ENCODE data around the gene ERG.

The ERG gene

DNA sequence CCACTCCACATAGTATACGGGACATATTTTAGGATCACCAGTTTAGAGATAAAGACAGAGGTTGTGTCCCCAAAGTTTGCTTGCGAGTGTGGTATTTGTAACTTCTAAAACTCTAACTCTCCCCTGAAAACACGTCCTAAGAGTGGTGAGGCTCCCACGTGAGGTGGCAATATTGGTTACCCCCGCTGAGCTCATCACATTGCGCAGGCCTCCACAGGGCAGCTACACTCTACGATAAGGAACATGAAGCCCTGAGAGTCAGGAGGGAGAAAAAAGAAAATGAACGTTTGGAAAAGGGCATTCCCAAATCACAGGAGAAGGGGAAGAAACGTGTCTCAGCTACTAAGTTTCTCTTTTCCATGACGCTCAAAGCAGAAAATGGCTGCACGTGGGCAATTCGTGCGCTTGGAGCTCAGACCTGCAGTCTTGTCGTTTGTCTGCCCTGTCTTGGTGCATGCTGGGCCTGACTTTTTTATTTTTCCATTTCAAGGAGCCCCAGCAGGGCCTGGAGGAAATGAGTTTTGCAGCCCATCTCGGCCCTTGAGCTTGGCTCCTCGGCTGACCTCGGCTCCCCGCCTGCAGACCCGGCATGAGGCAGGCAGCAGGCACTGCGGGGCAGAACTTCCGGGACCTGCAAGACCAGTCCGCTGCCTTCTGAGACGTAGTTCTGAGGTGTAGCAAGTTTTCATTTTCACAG lies 25.7 kb downstream of the ERG start:
- DNase-seq (ENCODE audit: low spot score): no peak

DNA sequence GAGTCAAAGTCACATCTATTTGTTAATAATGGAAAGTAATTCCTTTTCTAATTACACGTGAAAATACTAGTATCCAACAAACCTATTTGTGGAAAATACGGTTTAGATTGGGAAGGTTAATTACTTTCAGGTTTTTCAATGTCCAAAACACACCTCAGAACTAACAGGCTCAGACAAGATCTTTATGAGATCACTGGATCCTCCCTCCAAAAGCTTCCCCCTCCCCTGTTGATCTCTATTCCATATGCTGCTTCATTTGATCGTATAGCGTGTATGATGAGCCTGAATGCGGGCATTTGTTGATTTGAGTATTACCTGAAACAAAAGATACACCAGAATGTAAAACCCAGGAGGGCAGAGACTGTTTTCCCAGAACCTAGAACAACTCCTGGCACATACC lies 26.5 kb downstream of the ERG start:
- no peak for DNase-seq (ENCODE audit: low spot score)

DNA sequence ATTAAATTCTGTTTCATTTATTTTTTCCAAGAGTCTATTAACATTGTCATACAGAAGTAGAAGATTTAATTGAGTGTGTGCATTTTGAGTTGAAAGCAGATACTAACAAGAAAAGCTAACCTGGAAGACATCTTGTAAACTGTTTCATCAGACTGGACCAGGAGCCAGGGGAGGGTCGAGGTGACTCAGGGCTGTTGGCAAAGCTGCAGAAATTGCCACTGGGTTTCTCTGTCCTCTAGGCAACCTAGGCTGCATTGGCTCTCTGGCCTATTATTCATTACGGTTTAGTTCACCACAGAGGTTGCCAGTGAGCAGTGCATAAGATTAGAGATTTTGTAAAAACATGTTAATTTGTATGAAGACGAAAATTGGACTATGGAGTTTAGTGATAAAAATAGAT lies 27.5 kb downstream of the ERG start:
- DNase-seq (ENCODE audit: low spot score): no peak

DNA sequence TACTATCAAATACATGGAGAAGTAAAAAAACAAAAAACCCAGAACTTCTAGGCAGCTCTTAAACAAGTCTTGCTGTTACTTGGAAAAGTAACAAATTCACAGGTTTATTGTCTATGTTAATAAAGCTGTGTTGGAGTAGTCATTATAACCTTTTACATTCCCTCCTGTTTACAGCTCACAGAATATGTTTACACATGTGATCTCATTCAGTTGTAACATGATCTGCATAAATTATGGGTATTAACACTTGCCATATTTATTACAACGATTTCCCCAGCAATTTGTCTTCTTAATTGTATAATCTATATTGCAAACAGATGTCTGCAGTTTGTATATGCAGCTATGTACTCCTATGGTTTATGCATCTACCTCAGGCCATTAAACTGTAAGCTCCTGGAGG lies 28.6 kb downstream of the ERG start:
- DNase-seq (ENCODE audit: low spot score): no peak

DNA sequence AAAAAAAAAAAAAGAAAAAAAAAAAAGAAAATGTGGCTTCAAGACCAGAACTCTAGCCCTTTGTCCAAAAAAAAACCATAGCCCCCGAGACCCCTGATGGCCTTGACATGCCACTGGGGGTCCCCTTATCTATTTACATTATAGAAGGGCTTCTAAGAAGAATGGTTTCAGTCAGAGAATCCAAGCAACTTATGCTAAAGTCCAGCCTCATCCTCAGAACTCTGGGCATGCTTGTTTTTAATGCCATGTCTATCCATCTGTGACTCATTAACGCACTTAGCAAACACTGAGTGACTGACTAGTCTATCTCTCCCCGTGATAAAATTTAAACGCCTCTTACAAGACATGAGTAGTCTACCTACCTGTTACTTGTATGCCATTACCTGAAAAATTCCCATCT lies 29.3 kb downstream of the ERG start:
- DNase-seq (ENCODE audit: low spot score): no peak

DNA sequence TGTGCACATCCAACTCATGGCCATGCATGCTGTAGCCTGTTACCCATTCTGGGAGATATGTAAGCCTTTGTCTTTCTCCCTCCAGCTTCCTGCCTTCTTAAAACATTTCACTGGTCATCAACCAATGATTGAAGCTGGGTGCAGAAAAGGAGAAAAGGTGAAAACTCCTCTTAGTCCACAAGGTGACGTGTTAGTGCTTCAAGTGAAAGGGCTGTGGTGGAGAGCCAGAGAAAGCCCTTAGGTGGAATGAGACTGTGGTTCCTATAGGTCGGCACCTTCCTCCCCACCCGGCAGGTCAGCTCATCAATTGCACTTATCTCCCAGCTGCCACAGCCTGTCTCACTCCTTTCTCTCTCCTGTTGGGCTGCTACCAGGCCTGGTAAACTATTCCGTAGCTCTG lies 30.4 kb downstream of the ERG start:
- no peak for DNase-seq (ENCODE audit: low spot score)

DNA sequence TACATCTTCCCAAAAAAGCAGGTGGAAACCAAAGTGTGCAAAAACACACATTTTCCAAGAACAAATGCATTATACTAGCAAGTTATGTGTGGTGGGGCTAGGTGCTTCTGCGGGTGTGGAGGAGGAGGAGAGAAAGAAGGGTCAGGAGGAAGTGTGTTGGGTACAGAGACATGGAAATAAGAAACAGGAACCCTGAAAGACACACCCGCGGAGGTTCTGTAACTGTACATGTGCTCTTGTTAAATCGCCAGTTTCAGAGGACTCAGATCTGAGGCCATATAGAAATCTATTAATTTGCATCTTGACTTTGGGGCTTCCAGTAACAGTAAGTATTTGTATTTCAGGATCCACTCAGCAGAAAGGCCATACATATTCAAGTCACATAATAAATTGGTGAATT lies 30.9 kb downstream of the ERG start:
- DNase-seq (ENCODE audit: low spot score): no peak

DNA sequence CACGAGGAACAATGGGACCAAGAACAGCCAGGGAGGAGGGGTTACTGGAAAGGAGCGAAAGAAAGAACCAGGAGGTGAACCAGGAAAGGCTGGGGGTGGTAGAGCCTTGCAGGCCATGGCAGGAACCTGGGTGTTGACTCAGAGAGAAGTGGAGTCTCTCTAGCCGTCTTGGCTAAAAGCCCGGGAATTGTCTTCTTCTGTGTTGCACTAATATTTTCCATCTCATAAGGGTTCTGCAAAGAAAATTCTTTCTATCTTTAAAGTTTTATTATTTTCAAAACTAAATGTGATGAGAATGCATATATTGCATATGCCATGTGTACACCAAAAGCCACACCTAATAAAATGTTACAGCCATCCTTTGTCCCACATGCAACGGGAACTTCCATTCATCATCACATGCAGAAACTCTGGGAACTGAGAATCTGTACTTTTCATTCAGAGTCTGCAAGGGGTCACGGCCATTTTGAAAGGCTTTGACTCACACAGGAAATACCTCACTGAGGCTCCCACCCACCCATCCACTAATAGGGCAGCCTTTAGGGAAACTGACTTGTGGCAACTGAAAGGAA lies 38.0 kb downstream of the ERG start:
- no peak for DNase-seq (ENCODE audit: low spot score)

DNA sequence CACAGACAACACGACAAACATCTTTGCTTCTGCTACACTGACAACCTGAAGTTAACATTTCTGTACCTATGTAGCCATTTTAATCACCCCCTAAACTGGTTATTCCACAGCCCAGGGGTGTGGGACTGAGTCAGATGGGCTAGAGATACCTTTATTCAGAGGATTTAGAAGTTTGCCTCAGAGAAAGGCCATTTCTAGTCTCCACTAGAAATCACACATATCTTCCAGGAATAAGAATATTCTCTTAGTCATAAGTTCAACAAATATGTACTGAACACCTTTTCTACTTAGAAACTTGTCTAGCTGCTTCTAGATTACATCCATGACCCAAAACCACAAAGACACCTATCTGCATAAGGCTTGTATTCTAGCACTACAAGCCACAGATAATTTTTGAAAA lies 38.8 kb downstream of the ERG start:
- no peak for DNase-seq (ENCODE audit: low spot score)

DNA sequence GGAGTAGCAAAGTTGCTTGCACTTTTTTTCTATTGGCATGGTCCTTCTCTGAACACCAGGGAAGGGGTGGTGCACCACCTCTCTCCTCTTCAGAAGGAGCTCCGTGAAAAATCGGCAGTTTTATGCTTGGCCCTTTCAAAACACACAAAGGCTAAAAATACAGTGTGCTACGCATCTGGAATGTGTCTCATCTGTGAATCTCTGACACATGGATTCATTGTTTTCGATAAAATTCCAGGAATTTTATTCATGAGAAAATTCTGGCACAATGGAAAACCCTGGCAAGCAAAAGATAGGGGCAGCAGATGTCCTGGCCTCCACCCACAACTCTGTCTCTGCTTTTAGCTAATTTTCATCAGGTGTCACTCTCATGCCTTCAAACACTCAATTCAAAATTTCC lies 42.9 kb downstream of the ERG start:
- DNase-seq (ENCODE audit: low spot score): no peak

DNA sequence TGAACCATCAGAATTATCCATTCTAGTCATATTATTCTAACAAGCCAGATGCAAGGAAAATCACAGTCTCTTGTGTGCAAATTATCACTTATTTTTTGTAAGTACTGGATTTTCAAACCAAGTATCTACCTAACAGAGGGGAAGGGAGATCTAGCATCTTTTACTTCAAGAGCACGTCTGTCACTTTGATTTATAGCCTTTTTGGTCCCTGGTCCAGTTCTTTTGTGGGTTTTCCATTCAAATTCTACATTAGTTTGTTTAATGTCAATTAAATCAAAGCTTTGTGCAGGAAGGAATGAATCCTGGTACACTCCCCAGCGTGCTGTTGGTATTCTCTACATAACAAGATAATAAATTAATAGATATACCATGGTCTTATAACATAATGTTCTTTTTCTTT lies 43.6 kb downstream of the ERG start:
- no peak for DNase-seq (ENCODE audit: low spot score)

DNA sequence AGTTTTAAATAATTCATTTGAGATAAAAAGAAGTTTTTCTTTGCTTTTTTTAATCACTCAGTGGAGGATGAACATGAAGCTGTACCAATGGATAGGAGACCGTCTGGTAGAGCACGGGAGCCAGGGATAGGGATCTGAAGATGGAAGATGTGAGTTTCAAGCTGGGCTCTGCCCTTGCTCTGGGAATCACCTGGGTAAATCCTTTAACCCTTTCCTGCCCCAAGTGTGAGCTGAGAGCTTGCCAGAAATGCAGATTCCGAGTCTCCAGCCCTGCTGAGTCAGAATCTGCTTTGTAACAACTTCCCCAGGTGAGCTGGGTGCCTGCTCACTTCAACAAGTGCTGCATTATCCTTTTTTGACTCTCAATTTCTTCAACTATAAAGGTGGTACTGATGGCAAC lies 44.1 kb downstream of the ERG start:
- no peak for DNase-seq (ENCODE audit: low spot score)

DNA sequence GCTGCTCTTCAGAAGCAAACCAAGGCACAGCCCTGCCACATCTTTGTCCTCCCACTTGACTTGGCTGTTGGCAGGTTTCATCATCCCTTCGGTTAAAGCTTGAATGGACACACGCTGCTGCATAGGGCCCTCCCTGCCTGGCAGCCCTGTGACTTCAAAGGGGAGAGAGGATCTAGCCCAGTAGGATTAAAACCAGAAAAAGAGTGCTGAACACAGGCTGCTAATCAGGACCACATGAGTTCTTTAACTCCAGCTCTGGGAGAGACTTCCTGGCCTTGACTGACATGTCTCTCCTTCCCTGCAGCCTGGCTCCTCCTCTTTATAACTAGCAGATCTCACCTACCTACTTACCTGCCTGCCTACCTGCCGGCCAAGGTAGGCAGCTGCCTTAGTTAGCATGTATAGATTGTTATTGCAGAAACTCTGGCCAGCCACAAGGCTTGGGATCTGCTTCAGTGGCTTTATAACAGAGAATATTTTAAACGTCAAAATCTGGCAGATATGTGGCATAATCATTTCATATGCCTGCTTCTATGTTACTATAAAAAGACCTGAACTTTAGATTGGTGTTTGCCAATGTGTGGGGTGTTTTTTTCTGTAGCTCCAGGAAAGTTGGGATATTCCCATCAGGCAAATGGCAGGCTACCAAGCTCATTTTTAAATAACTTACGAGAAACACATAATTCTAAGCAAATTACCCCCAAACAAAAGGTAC lies 49.4 kb downstream of the ERG start:
- no peak for DNase-seq (ENCODE audit: low spot score)

DNA sequence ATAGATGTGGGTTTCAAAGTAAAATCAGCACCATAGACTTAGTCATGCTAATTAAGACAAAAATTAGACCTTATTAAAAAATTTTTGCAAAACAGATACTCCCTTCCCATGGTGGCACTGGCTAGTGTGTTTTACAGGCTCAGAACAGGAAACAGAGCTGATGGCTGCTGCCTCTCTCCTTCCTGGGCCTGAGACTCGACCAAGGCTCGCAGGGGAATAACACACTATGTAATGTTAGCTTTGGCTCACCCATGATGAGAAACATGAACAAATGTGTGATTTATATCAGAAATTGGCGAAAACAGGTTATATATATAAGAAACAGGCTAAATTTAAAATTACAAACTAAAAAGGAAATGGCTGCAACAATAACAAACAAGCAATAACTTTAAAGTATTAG lies 50.7 kb downstream of the ERG start:
- no peak for DNase-seq (ENCODE audit: low spot score)

DNA sequence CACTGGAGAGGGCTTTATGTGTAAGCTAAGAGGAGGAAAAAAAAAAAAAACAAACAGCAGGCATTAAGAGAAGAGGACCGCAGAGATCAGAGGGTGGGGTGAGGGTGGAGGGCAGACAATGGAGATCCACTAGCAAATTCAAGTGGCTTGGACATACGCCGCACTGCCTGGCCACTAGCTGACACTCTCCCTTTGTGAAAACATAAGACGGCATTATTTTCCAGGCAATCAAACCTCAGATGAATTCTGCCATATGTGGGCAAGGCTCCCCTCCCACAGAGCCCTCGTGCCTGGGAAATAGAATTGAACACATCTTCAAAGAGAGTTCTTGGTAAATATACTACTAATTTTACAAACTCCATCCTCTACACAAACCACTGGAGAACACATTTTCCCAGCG lies 53.6 kb downstream of the ERG start:
- DNase-seq (ENCODE audit: low spot score): no peak

DNA sequence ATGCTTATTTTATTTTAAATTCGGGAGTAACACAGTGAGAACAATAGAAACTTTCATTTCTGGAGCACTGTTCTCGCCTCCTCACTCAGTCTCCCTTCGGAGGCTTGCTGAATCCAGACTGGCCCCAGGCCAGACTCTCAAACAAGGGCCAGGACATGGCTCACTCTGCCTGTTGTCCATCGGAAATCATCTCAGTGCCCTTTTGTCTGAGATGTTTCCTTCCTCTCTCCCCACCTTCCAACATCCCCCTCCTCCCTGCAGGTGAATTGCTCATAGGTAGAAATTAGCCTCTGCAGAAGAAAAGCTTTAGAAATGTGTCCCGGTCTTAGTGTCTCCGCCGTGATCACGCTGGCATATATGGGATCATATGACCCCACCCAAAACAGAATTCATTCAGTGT lies 55.2 kb downstream of the ERG start:
- DNase-seq (ENCODE audit: low spot score): no peak

DNA sequence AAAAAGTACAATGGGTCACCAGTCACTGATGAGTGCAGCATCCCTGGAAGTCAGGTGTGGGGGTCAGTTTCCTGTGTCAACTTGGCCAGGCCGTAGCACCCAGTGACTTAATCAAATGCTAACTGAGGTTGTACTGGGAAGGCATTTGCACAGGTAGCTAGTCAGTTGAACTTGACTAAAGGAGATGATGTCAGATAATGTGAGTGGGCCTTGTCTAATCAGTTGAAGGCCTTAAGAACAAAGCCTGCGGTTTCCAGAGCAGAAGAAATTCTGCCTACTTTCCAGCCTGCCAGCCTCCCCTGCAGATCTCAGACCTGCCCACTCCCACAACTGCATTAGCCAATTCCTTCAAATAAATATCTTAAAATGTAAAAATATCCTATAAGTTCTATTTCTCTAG lies 57.1 kb downstream of the ERG start:
- no peak for DNase-seq (ENCODE audit: low spot score)

DNA sequence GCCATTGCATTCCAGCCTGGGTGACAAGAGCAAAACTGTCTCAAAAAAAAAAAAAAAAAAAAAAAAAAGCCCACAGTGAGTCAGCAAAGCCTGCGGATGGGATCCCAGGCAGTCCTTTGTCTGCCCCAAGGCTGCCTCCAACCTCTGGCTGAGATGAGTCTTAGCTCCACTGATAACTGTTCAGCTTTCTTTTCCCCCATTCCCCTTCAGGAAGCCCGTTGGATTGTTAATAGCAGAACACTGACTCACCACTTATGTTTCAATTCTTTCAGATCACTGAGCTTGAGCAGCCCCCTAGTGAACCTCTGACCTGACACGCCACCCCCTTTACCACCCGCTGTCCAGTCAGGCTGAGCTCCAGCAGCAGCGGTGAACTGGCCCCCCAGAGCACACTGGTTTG lies 57.5 kb downstream of the ERG start:
- DNase-seq (ENCODE audit: low spot score): no peak

DNA sequence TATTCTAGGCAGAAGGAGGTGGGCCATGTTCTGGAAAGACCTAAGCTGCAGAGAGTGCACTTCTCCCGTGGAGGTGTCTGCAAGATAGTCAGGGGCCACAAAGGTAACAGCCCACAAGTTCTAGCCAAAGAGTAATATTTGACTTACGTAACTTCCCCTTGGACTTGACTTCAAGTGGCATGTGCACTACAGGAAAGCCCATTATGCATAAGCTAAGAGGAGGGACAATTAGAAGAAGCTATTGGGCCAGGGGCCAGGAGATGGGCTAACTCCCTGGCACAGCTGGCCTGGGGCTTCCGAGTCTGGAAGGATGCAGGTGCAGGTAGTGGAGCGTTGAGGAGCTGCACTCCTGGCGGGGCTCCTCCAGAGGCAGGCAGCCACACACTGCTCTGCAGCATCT lies 58.3 kb downstream of the ERG start:
- no peak for DNase-seq (ENCODE audit: low spot score)

DNA sequence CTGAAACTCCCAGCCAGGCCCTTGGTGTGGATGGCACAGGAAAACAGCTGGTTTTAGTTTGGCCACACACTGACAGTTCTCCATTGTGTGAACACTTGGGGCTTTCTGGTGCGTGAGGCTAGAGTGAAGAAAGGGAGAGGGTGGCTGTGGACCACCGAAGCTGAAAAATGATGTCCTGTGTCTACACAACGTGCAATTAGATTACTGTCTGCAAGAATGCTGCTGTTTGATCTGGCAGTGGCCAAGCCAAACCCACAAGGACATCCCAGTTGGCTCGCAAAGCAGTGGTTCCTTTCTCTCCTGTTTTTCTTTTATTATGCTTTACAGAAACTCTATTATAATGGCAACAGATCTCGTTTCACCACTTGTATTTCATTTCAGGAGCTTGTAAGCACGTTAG lies 58.9 kb downstream of the ERG start:
- no peak for DNase-seq (ENCODE audit: low spot score)

DNA sequence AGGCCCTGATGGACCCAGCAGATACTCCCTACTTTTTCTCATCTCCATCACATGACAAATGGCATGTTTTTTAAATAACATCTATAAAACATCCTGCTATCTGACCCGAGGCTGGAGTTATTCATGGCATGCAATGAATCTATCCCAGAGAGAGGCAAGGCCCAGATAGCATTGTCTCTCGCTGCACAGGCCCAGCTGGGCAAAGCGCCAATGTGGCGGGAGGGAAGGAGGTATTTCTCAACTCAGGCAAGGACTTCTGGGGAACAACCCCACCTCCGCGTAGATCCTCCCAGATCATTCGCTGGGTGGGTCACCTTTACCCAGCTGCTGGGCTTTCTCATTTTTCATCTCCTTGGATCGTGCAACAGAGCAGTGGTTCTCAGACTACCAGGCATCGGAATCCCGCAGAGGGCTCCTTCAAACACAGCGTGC lies 59.8 kb downstream of the ERG start:
- DNase-seq (ENCODE audit: low spot score): no peak

DNA sequence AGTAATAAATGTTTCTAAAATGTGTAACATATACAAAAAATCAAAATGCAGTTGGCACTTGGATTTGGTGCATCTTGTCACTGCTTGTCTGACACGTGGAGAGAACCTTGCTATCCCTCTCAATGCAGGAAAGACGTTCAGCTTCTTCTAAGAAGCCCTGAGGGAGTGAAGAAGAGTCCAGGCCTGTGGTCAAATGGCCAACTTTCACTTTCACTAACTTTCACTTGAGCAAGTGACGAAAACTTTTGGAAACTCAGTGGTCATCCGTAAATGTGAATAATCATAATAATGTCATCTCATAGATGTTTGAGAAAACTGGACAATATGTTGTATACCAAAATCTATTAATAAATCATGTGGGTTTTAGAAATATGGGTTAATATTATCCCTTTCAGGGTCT lies 61.9 kb downstream of the ERG start:
- no peak for DNase-seq (ENCODE audit: low spot score)

DNA sequence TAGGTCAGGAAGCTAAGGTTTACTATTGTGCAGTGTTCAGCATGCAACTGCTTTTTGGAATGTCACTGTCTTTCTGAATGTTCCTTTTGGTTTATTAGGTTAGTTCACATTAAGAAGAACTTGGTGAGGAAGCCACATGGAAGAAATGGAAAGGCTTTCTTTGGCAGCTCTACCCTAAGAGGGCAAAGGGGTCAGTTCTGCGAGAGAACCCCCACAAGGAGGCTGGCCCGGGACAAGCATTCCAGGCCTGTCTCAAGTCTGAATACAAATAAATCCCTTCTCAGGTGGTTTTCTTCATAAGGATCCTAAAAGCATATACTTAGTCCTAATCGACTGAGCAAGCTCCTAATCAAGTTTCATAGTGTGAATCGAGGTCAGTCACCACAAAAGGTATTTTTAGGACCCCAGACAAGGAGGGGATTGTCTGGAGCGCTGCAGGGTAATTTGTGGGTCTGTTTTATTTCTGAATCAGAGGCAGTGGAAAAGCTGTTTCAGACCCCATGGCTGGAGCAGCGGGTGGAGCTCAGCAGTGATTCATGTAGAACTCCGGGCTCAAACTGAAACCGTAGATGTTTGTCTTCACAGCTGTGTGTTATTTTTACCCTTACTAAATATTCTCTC lies 63.3 kb downstream of the ERG start:
- DNase-seq (ENCODE audit: low spot score): no peak
